Body of pancreas (tissue), 4 donors: ENCODE measurements around the gene RASGRP4. TPM values are rescaled to one million over a fixed set of nuclear protein-coding genes. Genes with fewer than 3 reads are reported as not detected.

Experiments used
- ATAC-seq: fragments of 150-250 bp; one replicate; pipeline ENCODE4 v1.9.1; 2016
- DNase-seq, 4 donors: peaks; one replicate each; pipeline ENCODE4 v3.0.0-alpha.2; 2019
- H3K27ac ChIP-seq, 4 donors: fragments of 200-600 bp; sonication (generic); 1 replicate in 3 of 4; 2 replicates in 1 of 4; pipeline versions ENCODE4 v1.5.1 to v1.6.1; 2016 to 2019; ENCODE audit warnings: mild to moderate bottlenecking in 1 of 4, mixed read lengths in 1 of 4, moderate library complexity in 1 of 4
- H3K27me3 ChIP-seq, 2 donors: fragments of 200-600 bp; sonication (generic); one replicate each; pipeline ENCODE4 v1.6.0; 2016; ENCODE audit warnings: mild to moderate bottlenecking in 1 of 2
- H3K36me3 ChIP-seq, 2 donors: fragments of 200-600 bp; sonication (generic); replicated peaks in 1 of 2; 2 replicates each; pipeline ENCODE4 v1.5.1; 2016; ENCODE audit warnings: low read depth in 2 of 2; ENCODE audit not compliant: insufficient read depth in 1 of 2
- H3K4me1 ChIP-seq: fragments of 200-600 bp; sonication (generic); one replicate; pipeline ENCODE4 v1.6.0; 2016
- H3K4me3 ChIP-seq, 2 donors: fragments of 200-600 bp; sonication (generic); 1 replicate in 1 of 2; 2 replicates in 1 of 2; pipeline ENCODE4 v1.5.1; 2016 to 2019
- H3K9me3 ChIP-seq, 3 donors: fragments of 200-600 bp; sonication (generic); 1 replicate in 2 of 3; 2 replicates in 1 of 3; pipeline ENCODE4 v1.5.1; 2016
- CTCF ChIP-seq, 7 experiments: fragments of 450-650 bp in 4 of 7; fragments of 200-600 bp in 3 of 7; sonication (generic) in 3 of 7; IDR thresholded peaks; one replicate each; pipeline ENCODE4 v1.5.1; 2016 to 2019; ENCODE audit warnings: antibody characterized with exemption in 7 of 7
- POLR2A ChIP-seq, 3 donors: fragments of 450-650 bp; IDR thresholded peaks; one replicate each; pipeline ENCODE4 v1.6.1; 2016; ENCODE audit warnings: antibody characterized with exemption in 3 of 3, mild to moderate bottlenecking in 2 of 3
- WGBS, 2 donors: methylation state at CpG; one replicate each; pipeline ENCODE4 v1.1.5; 2017; 5-methylcytosine and 5-hydroxymethylcytosine counted together
- intact Hi-C: fragments of 100-400 bp; cut with DNase I; formaldehyde crosslinking; loops from one replicate; pipeline ENCODE4 v1.15.1; 2023
- total RNA-seq, 2 donors: library from RNA; depleted of rRNA; stranded (reverse); fragments of >200 nt; gene quantifications; one replicate each; pipeline ENCODE4 v1.1.0, GENCODE V29; 2016

Gene RASGRP4
- total RNA-seq, 2 donors from 2014 or later, result 1.6 to 4.6 TPM

- WGBS, 2 donors, result 51 to 74% methylated on average over 46 to 51 of the region's 61 CpGs
- Histone ChIP-seq H3K36me3 (peaks cover 12 to 15% of the 10 kb centered on the region in 2 donors), H3K4me3 (no peak overlapping the region), H3K4me1 (peaks cover 29% of the 10 kb centered on the region), H3K27me3 (no peaks in the 10 kb centered on the region), H3K27ac (no peak overlapping the region), H3K9me3 (no peaks in the 10 kb centered on the region)
- ATAC-seq, result no peak
- no peak for TF ChIP-seq POLR2A (IDR thresholded peaks at IDR 0.05)
- TF ChIP-seq CTCF (IDR thresholded peaks at IDR 0.05), result no peak
- DNase-seq, result no peak
- intact Hi-C loops, result no loop called here
Observed at GRCh38 chr19:38386300-38386970, 39.6 kb downstream of the RASGRP4 start.

DNA sequence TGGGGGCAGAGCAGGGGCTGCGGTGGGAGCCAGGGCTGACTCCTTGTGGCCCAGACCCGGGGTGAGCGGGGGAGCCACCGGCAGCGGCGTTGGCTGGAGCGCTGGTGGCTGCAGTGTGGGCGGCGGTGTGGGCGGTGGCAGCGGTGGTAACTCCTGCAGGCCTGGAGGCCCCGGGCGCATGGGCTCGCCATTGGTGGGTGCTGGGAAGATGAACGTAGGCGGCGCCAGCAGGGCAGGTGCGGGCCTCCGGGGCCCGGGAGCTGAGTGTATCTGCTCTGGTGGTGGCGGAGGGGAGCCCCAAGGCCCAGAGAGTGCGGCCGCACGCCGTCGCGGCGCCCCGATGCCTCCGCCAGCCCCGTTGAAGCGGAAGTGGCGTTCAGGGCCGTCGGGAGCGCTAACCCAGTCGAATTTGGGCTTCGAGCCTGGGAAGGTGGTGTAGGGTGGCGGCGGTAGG lies 40.2 kb downstream of the RASGRP4 start:
- TF ChIP-seq POLR2A (IDR thresholded peaks at IDR 0.05), result no peak
- no peak for TF ChIP-seq CTCF (IDR thresholded peaks at IDR 0.05)
- no peak for ATAC-seq
- 67 to 72% methylated on average over 5 to 25 of the region's 40 CpGs for WGBS, 2 donors
- no peaks in the 10 kb centered on the region for H3K9me3 ChIP-seq
- no peak overlapping the region for H3K27ac ChIP-seq
- peaks cover 29% of the 10 kb centered on the region for H3K4me1 ChIP-seq
- DNase-seq, result no peak
- intact Hi-C loops, result no loop called here
- peaks cover 12 to 21% of the 10 kb centered on the region in 2 donors for H3K36me3 ChIP-seq
- H3K4me3 ChIP-seq, result no peak overlapping the region
- no peaks in the 10 kb centered on the region for H3K27me3 ChIP-seq

DNA sequence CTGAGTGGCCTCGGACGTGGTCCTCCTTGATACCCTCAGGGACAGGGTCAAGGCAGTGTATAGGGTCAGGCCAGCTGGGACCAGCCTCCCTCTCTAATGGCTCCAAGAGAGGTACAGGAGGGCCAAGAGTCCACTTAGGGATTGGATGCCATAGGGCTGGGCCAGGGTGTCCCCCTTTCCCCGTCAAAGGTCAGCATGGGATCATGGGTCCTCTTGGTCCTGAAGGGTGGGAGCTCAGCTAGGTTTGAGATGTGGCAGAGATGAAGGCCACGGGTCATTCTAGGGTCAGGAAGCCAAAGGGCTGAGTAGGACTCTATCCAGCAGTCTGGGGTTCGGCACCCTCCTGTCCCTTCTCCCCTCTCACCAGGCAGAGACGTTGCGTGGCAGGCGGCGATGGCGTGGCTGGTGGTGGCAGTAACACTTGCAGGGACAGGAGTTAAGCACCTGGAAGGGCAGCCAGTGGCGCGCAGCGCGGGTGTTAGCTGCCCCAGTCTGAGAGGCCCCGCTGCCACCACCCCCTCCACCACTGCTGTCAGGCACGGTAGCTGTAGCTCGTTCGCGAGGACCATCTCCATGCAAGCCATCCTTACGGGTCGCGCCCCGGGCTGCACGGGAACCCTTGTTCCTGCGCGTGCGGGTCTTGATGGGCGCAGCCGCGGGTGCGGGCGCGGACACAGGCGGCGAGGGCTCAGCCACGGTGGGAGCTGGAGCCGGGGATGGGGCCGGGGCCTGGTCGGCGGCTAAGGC lies 40.8 kb downstream of the RASGRP4 start:
- WGBS, 2 donors, result 91 to 92% methylated on average over 24 to 25 of the region's 40 CpGs
- H3K4me3 ChIP-seq, result no peak overlapping the region
- H3K36me3 ChIP-seq, result peaks cover 12 to 25% of the 10 kb centered on the region in 2 donors
- H3K4me1 ChIP-seq, result peaks cover 29% of the 10 kb centered on the region
- ATAC-seq (no peak), DNase-seq (no peak)
- H3K9me3 ChIP-seq, result no peaks in the 10 kb centered on the region
- intact Hi-C loops, result no loop called here
- H3K27me3 ChIP-seq, result no peaks in the 10 kb centered on the region
- TF ChIP-seq POLR2A (IDR thresholded peaks at IDR 0.05) (no peak), CTCF (IDR thresholded peaks at IDR 0.05) (no peak)
- no peak overlapping the region for H3K27ac ChIP-seq

DNA sequence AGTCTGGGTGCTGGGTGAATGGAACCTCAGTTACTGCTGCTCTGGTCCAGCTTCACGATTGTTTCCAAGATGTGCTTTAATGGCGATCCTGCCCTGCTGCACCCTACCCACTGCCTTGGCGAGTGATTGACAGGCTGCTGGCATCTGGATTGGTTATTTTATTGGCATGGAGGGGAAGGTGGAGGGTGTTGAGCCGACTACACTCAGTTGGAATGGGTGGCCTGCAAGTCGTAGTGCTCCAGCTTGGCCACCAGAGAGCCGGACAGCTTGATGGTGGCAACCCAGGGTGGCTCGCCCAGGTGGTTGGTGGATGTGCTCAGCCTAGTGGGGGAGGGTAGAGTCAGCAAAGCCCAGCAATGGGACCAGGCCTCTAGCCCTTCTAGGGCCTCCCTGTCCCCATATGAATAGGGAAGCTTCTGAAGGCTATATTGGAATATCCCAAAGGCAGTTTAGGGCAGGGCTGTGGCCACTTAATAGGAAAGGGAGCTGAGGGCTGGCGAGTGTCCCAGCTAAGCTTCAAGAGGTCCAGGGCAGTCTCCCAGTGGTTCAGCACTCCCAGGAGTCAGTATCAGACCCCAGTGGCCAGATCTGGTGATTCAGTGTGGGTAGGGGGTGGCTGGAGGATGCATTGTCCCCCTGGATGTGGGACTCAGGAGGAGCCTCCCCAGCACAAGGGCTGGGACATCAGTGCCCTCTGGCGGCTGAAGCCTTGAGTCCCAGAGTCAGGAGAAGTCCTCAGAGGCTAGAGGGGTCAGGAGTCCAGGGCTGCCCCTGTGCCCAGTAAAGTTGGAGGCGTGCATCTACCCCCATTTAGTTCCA lies 41.6 kb downstream of the RASGRP4 start:
- Histone ChIP-seq H3K27me3 (no peaks in the 10 kb centered on the region), H3K27ac (no peak overlapping the region), H3K9me3 (no peaks in the 10 kb centered on the region), H3K4me1 (peaks cover 29% of the 10 kb centered on the region), H3K36me3 (peaks cover 12 to 27% of the 10 kb centered on the region in 2 donors), H3K4me3 (no peak overlapping the region)
- WGBS, 2 donors, result 74 to 80% methylated on average over 4 to 10 of the region's 10 CpGs
- intact Hi-C loops, result no loop called here
- DNase-seq (no peak), ATAC-seq (no peak)
- TF ChIP-seq CTCF (IDR thresholded peaks at IDR 0.05), result no peak
- TF ChIP-seq POLR2A (IDR thresholded peaks at IDR 0.05), result no peak
